H9 (cell line): ENCODE measurements around the gene EIF2D. TPM values are rescaled to one million over a fixed set of nuclear protein-coding genes. Genes with fewer than 3 reads are reported as not detected.

Experiments used
- DNase-seq: peaks from one replicate; pipeline ENCODE4 v3.0.0-alpha.2; 2017
- H2AFZ ChIP-seq: one replicate; pipeline ENCODE4 v1.6.1; 2013; ENCODE audit warnings: mild to moderate bottlenecking, low read length, control low read depth, moderate library complexity
- H2AK5ac ChIP-seq: 2 replicates; pipeline ENCODE4 v1.6.1; 2013; ENCODE audit warnings: low read length, control low read depth, mixed read lengths; ENCODE audit not compliant: insufficient read length
- H2BK120ac ChIP-seq: one replicate; pipeline ENCODE4 v1.6.1; 2013; ENCODE audit warnings: low read depth, mild to moderate bottlenecking, low read length, control low read depth, inconsistent platforms; ENCODE audit not compliant: poor library complexity, severe bottlenecking
- H2BK12ac ChIP-seq: 2 replicates; pipeline ENCODE4 v1.6.1; 2013; ENCODE audit warnings: low read length, control low read depth, mixed read lengths, low read depth; ENCODE audit not compliant: insufficient read length
- H2BK15ac ChIP-seq: 2 replicates; pipeline ENCODE4 v1.6.1; 2013; ENCODE audit warnings: low read depth, low read length, control low read depth
- H2BK20ac ChIP-seq: one replicate; pipeline ENCODE4 v1.6.1; 2013; ENCODE audit warnings: low read depth, mild to moderate bottlenecking, low read length, control low read depth, inconsistent platforms; ENCODE audit not compliant: poor library complexity, severe bottlenecking
- H2BK5ac ChIP-seq: 2 replicates; pipeline ENCODE4 v1.6.1; 2013; ENCODE audit warnings: low read length, control low read depth, mixed read lengths; ENCODE audit not compliant: insufficient read length
- H3K14ac ChIP-seq: 2 replicates; pipeline ENCODE4 v1.6.1; 2013; ENCODE audit warnings: low read length, control low read depth; ENCODE audit not compliant: insufficient read depth
- H3K18ac ChIP-seq: 2 replicates; pipeline ENCODE4 v1.6.1; 2013; ENCODE audit warnings: low read depth, mild to moderate bottlenecking, mixed read lengths, low read length, control low read depth; ENCODE audit not compliant: insufficient read length
- H3K23ac ChIP-seq: 2 replicates; pipeline ENCODE4 v1.6.1; 2013; ENCODE audit warnings: low read length, control low read depth, mixed read lengths, low read depth; ENCODE audit not compliant: insufficient read length
- H3K23me2 ChIP-seq: 2 replicates; pipeline ENCODE4 v1.6.1; 2013; ENCODE audit warnings: low read depth, mild to moderate bottlenecking, mixed read lengths, low read length, control low read depth; ENCODE audit not compliant: insufficient read length, poor library complexity, severe bottlenecking
- H3K27ac ChIP-seq: 2 replicates; pipeline ENCODE4 v1.5.1; 2013; ENCODE audit warnings: low read length, control low read depth, mixed read lengths, low read depth; ENCODE audit not compliant: insufficient read length
- H3K27me3 ChIP-seq: 2 replicates; pipeline ENCODE4 v1.6.1; 2013; ENCODE audit warnings: low read length, control low read depth, inconsistent platforms; ENCODE audit not compliant: insufficient read depth
- H3K4ac ChIP-seq: 2 replicates; pipeline ENCODE4 v1.6.1; 2013; ENCODE audit warnings: low read depth, mild to moderate bottlenecking, control low read depth, inconsistent platforms, low read length, moderate library complexity
- H3K4me1 ChIP-seq: 2 replicates; pipeline ENCODE4 v1.6.1; 2013; ENCODE audit warnings: low read length, control low read depth, inconsistent platforms; ENCODE audit not compliant: insufficient read depth
- H3K4me2 ChIP-seq: 2 replicates; pipeline ENCODE4 v1.6.1; 2013; ENCODE audit warnings: low read length, control low read depth, mixed read lengths; ENCODE audit not compliant: insufficient read length, insufficient read depth
- H3K56ac ChIP-seq: 2 replicates; pipeline ENCODE4 v1.6.1; 2013; ENCODE audit warnings: low read depth, mild to moderate bottlenecking, mixed read lengths, low read length, control low read depth; ENCODE audit not compliant: insufficient read length
- H3K79me1 ChIP-seq: 2 replicates; pipeline ENCODE4 v1.6.1; 2013; ENCODE audit warnings: low read depth, mild to moderate bottlenecking, moderate library complexity, low read length, control low read depth, inconsistent platforms; ENCODE audit not compliant: insufficient read depth, poor library complexity, severe bottlenecking
- H3K79me2 ChIP-seq: 2 replicates; pipeline ENCODE4 v1.6.1; 2013; ENCODE audit warnings: low read length, control low read depth, inconsistent platforms; ENCODE audit not compliant: insufficient read depth
- H3K9ac ChIP-seq: 2 replicates; pipeline ENCODE4 v1.6.1; 2013; ENCODE audit warnings: low read length, control low read depth, mixed read lengths; ENCODE audit not compliant: insufficient read length; ENCODE audit errors: extremely low read depth
- H3K9me3 ChIP-seq: one replicate; pipeline ENCODE4 v1.6.1; 2013; ENCODE audit warnings: low read depth, low read length, inconsistent platforms; ENCODE audit not compliant: control insufficient read depth
- H3T11ph ChIP-seq: one replicate; pipeline ENCODE4 v1.6.1; 2013; ENCODE audit warnings: mild to moderate bottlenecking, low read length, control low read depth, inconsistent platforms
- H4K20me1 ChIP-seq: one replicate; pipeline ENCODE4 v1.6.1; 2013; ENCODE audit not compliant: control insufficient read depth, insufficient read length, insufficient read depth
- H4K5ac ChIP-seq: 2 replicates; pipeline ENCODE4 v1.6.1; 2013; ENCODE audit warnings: low read depth, mild to moderate bottlenecking, mixed read lengths, low read length, control low read depth; ENCODE audit not compliant: insufficient read length
- H4K8ac ChIP-seq: replicated peaks from 2 replicates; pipeline ENCODE4 v1.6.1; 2013; ENCODE audit warnings: low read length, control low read depth, mixed read lengths, low read depth; ENCODE audit not compliant: insufficient read length
- H4K91ac ChIP-seq: 2 replicates; pipeline ENCODE4 v1.6.1; 2013; ENCODE audit warnings: low read depth, mild to moderate bottlenecking, moderate library complexity, mixed read lengths, low read length, control low read depth; ENCODE audit not compliant: insufficient read length
- H3K27ac Mint-ChIP-seq, 3 experiments: 2 replicates in 2 of 3; 3 replicates in 1 of 3; pipeline ENCODE4 v1.8.0; 2020 to 2021; ENCODE audit warnings: mixed read lengths in 3 of 3, mild to moderate bottlenecking in 1 of 3, moderate library complexity in 1 of 3
- H3K27me3 Mint-ChIP-seq: 2 replicates; pipeline ENCODE4 v1.8.0; 2021; ENCODE audit warnings: low read depth, mild to moderate bottlenecking, moderate library complexity, mixed read lengths
- H3K36me3 Mint-ChIP-seq, 3 experiments: 2 replicates in 2 of 3; 3 replicates in 1 of 3; pipeline ENCODE4 v1.8.0; 2020 to 2021; ENCODE audit warnings: low read depth in 3 of 3, mixed read lengths in 3 of 3; ENCODE audit not compliant: insufficient read depth in 1 of 3
- H3K4me1 Mint-ChIP-seq, 2 experiments: 2 replicates each; pipeline ENCODE4 v1.8.0; 2020; ENCODE audit warnings: mixed read lengths in 2 of 2
- H3K4me3 Mint-ChIP-seq, 2 experiments: 2 replicates in 1 of 2; 3 replicates in 1 of 2; pipeline ENCODE4 v1.8.0; 2020 to 2021; ENCODE audit warnings: mild to moderate bottlenecking in 2 of 2, mixed read lengths in 2 of 2, moderate library complexity in 1 of 2
- H3K9me3 Mint-ChIP-seq, 2 experiments: 2 replicates in 1 of 2; 3 replicates in 1 of 2; pipeline ENCODE4 v1.8.0; 2020; ENCODE audit warnings: mild to moderate bottlenecking in 2 of 2, mixed read lengths in 2 of 2, moderate library complexity in 1 of 2
- CTCF ChIP-seq: fragments of 200-600 bp; sonication (generic); conservative IDR thresholded peaks from 3 replicates; pipeline ENCODE4 v1.8.0; 2021; ENCODE audit warnings: antibody characterized with exemption, mild to moderate bottlenecking
- WGBS: extraction: QIAGEN DNeasy Blood & Tissue Kit; methylation state at CpG from one replicate; pipeline ENCODE4 v1.1.7; 2013; ENCODE audit warnings: missing lambda C conversion rate, low lambda C conversion rate, mixed read lengths; ENCODE audit not compliant: insufficient read length; ENCODE audit errors: extremely low coverage; 5-methylcytosine and 5-hydroxymethylcytosine counted together
- total RNA-seq: library from RNA; stranded (reverse); gene quantifications from 2 replicates; pipeline ENCODE4 v1.2.1, GENCODE V29; 2021

Gene EIF2D
- total RNA-seq, 1 experiment from 2014 or later, result 35.8 TPM

DNA sequence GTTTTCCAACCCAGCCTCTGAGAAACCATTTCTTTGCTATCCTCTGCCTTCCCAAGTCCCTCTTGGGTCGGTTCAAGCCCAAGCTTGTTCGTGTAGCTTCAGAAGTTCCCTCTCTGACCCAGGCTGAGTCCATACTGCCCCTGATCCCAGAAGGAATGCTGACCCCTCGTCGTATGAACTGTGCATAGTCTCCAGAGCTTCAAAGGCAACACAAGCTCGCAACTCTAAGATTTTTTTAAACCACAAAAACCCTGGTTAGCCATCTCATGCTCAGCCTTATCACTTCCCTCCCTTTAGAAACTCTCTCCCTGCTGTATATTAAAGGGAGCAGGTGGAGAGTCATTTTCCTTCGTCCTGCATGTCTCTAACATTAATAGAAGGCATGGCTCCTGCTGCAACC is 23.8 kb downstream of the EIF2D start:
- Mint-ChIP-seq H3K27ac (0 out of 7 replicates have a peak overlapping the region, but pooled peaks of 1 of the 3 experiments have one; percentile 54), H3K4me1 (peaks cover 1 to 3% of the 10 kb centered on the region in 2 experiments), H3K9me3 (no peaks in the 10 kb centered on the region), H3K36me3 (peaks cover 5 to 15% (median 14%) of the 10 kb centered on the region in 3 experiments; a peak in 6 of 7 replicates), H3K27me3 (no peaks in the 10 kb centered on the region), H3K4me3 (no peak overlapping the region)
- H4K5ac ChIP-seq, result no peak overlapping the region
- no peak overlapping the region for H2BK120ac ChIP-seq
- no peak overlapping the region for H3K14ac ChIP-seq
- no peak overlapping the region for H4K91ac ChIP-seq
- no peak overlapping the region for H2BK5ac ChIP-seq
- no peak for TF ChIP-seq CTCF
- H3K9ac ChIP-seq, result no peak overlapping the region
- H3K4me2 ChIP-seq, result no peak overlapping the region
- no peak overlapping the region for H2BK20ac ChIP-seq
- H3K27me3 ChIP-seq, result no peaks in the 10 kb centered on the region
- H2AFZ ChIP-seq, result no peak overlapping the region
- H3K4me1 ChIP-seq, result no peaks in the 10 kb centered on the region
- WGBS, result no CpG with 5 or more reads among the region's 6 CpGs
- no peak overlapping the region for H3T11ph ChIP-seq
- H3K23ac ChIP-seq, result no peak overlapping the region
- no peak overlapping the region for H2BK12ac ChIP-seq
- no peak overlapping the region for H3K4ac ChIP-seq
- no peak overlapping the region for H2BK15ac ChIP-seq
- no peaks in the 10 kb centered on the region for H4K20me1 ChIP-seq
- no peak overlapping the region for H2AK5ac ChIP-seq
- H3K56ac ChIP-seq, result no peak overlapping the region
- H3K79me2 ChIP-seq, result no peaks in the 10 kb centered on the region
- no peaks in the 10 kb centered on the region for H3K23me2 ChIP-seq
- H3K18ac ChIP-seq, result no peak overlapping the region
- H3K27ac ChIP-seq, result no peak overlapping the region
- no peak for DNase-seq
- no peaks in the 10 kb centered on the region for H3K9me3 ChIP-seq
- H3K79me1 ChIP-seq, result no peaks in the 10 kb centered on the region
- H4K8ac ChIP-seq, result no peak overlapping the region
